ENCODE measurements around the gene ARID1A.

- TF ChIP-seq POLR2A (IDR thresholded peaks at IDR 0.05) (peak in 1 of 2 donors; percentile 38), CTCF (IDR thresholded peaks at IDR 0.05) (no peak)
Measured at GRCh38 chr1:26692793-26693490, 2.9 kb upstream of the ARID1A start.

Measured in sigmoid colon (tissue), 3 donors.